Measurements from ENCODE around the gene MARK3. TPM values are rescaled to one million over a fixed set of nuclear protein-coding genes. Genes with fewer than 3 reads are reported as not detected.

The MARK3 gene
- polyA plus RNA-seq, 3 donors = 101 to 113 (median 104) TPM

GRCh38 chr14:103421556-103421955 lies 36.3 kb downstream of the MARK3 start:
- DNase-seq (ENCODE audit: extremely low read depth in 1 of 11, low read depth in 9 of 11, low spot score in 4 of 11) = no peak

- DNase-seq (ENCODE audit: extremely low read depth in 1 of 11, low read depth in 9 of 11, low spot score in 4 of 11) = no peak
Measured at GRCh38 chr14:103423050-103423461, 37.8 kb downstream of the MARK3 start.

- DNase-seq (ENCODE audit: extremely low read depth in 1 of 11, low read depth in 9 of 11, low spot score in 4 of 11) = no peak
Measured at GRCh38 chr14:103427485-103428443, 42.5 kb downstream of the MARK3 start.

GRCh38 chr14:103428723-103429556 lies 43.7 kb downstream of the MARK3 start:
- DNase-seq (ENCODE audit: extremely low read depth in 1 of 11, low read depth in 9 of 11, low spot score in 4 of 11) = no peak

- DNase-seq (ENCODE audit: extremely low read depth in 1 of 11, low read depth in 9 of 11, low spot score in 4 of 11) = no peak
Measured at GRCh38 chr14:103430358-103430757, 45.1 kb downstream of the MARK3 start.

- DNase-seq (ENCODE audit: extremely low read depth in 1 of 11, low read depth in 9 of 11, low spot score in 4 of 11) = no peak
Measured at GRCh38 chr14:103432627-103433026, 47.4 kb downstream of the MARK3 start.

GRCh38 chr14:103433916-103434563 lies 48.8 kb downstream of the MARK3 start:
- DNase-seq (ENCODE audit: extremely low read depth in 1 of 11, low read depth in 9 of 11, low spot score in 4 of 11) = no peak

- no peak for DNase-seq (ENCODE audit: extremely low read depth in 1 of 11, low read depth in 9 of 11, low spot score in 4 of 11)
Measured at GRCh38 chr14:103434868-103435442, 49.7 kb downstream of the MARK3 start.

- no peak for DNase-seq (ENCODE audit: extremely low read depth in 1 of 11, low read depth in 9 of 11, low spot score in 4 of 11)
Measured at GRCh38 chr14:103436533-103436932, 51.3 kb downstream of the MARK3 start.

- no peak for DNase-seq (ENCODE audit: extremely low read depth in 1 of 11, low read depth in 9 of 11, low spot score in 4 of 11)
Measured at GRCh38 chr14:103442288-103442687, 57.1 kb downstream of the MARK3 start.

- no peak for DNase-seq (ENCODE audit: extremely low read depth in 1 of 11, low read depth in 9 of 11, low spot score in 4 of 11)
Measured at GRCh38 chr14:103443111-103443510, 57.9 kb downstream of the MARK3 start.

GRCh38 chr14:103444837-103445524 lies 59.8 kb downstream of the MARK3 start:
- no peak for DNase-seq (ENCODE audit: extremely low read depth in 1 of 11, low read depth in 9 of 11, low spot score in 4 of 11)

- DNase-seq (ENCODE audit: extremely low read depth in 1 of 11, low read depth in 9 of 11, low spot score in 4 of 11) = no peak
Measured at GRCh38 chr14:103445806-103446205, 60.6 kb downstream of the MARK3 start.

GRCh38 chr14:103448097-103448496 lies 62.9 kb downstream of the MARK3 start:
- no peak for DNase-seq (ENCODE audit: extremely low read depth in 1 of 11, low read depth in 9 of 11, low spot score in 4 of 11)

GRCh38 chr14:103449634-103450161 lies 64.5 kb downstream of the MARK3 start:
- DNase-seq (ENCODE audit: extremely low read depth in 1 of 11, low read depth in 9 of 11, low spot score in 4 of 11) = no peak

GRCh38 chr14:103450416-103450815 lies 65.2 kb downstream of the MARK3 start:
- no peak for DNase-seq (ENCODE audit: extremely low read depth in 1 of 11, low read depth in 9 of 11, low spot score in 4 of 11)

GRCh38 chr14:103451401-103451800 lies 66.2 kb downstream of the MARK3 start:
- DNase-seq (ENCODE audit: extremely low read depth in 1 of 11, low read depth in 9 of 11, low spot score in 4 of 11) = no peak

GRCh38 chr14:103453791-103454190 lies 68.6 kb downstream of the MARK3 start:
- DNase-seq (ENCODE audit: extremely low read depth in 1 of 11, low read depth in 9 of 11, low spot score in 4 of 11) = no peak

Measured in renal cortex interstitium (tissue), 11 donors.